ENCODE measurements around the gene SZRD1.

- TF ChIP-seq GATA3 (IDR thresholded peaks at IDR 0.05; ENCODE audit: low read depth, low read length) (no peak), GATA2 (IDR thresholded peaks at IDR 0.05; ENCODE audit: low read depth, low read length) (no peak)
Measured at GRCh38 chr1:16367258-16367967, 371 bp downstream of the SZRD1 start.
